Gastrocnemius medialis (tissue), 4 donors: ENCODE results near the gene CACNA2D3. TPM values are rescaled to one million over a fixed set of nuclear protein-coding genes. Genes with fewer than 3 reads are reported as not detected.

Experiments used
- ATAC-seq, 2 donors: fragments of 150-250 bp; one replicate each; pipeline ENCODE4 v1.9.1; 2016
- DNase-seq, 2 donors: peaks; one replicate each; pipeline ENCODE4 v3.0.0-alpha.2; 2019
- H3K27ac ChIP-seq, 4 donors: fragments of 200-600 bp; sonication (generic); 1 replicate in 1 of 4; 2 replicates in 3 of 4; pipeline ENCODE4 v1.5.1; 2016 to 2018; ENCODE audit warnings: mild to moderate bottlenecking in 2 of 4, moderate library complexity in 1 of 4
- H3K27me3 ChIP-seq, 3 donors: fragments of 200-600 bp; sonication (generic) in 2 of 3; 1 replicate in 1 of 3; 2 replicates in 2 of 3; pipeline versions ENCODE4 v1.5.1 to v1.6.0; 2016 to 2019; ENCODE audit warnings: mild to moderate bottlenecking in 1 of 3, moderate library complexity in 1 of 3
- H3K36me3 ChIP-seq, 2 donors: fragments of 200-600 bp; sonication (generic) in 1 of 2; one replicate each; pipeline ENCODE4 v1.5.1; 2017 to 2018
- H3K4me1 ChIP-seq, 2 donors: fragments of 200-600 bp; sonication (generic) in 1 of 2; one replicate each; pipeline ENCODE4 v1.5.1; 2016 to 2017; ENCODE audit warnings: mild to moderate bottlenecking in 2 of 2
- H3K4me3 ChIP-seq, 4 donors: fragments of 200-600 bp; sonication (generic) in 3 of 4; 1 replicate in 1 of 4; 2 replicates in 3 of 4; pipeline ENCODE4 v1.5.1; 2016 to 2019; ENCODE audit warnings: mild to moderate bottlenecking in 2 of 4
- H3K9me3 ChIP-seq, 3 donors: fragments of 200-600 bp; sonication (generic) in 2 of 3; 1 replicate in 1 of 3; 2 replicates in 2 of 3; pipeline ENCODE4 v1.5.1; 2016 to 2019
- POLR2A ChIP-seq, 2 donors: fragments of 450-650 bp; IDR thresholded peaks; one replicate each; pipeline ENCODE4 v1.6.1; 2017; ENCODE audit warnings: antibody characterized with exemption in 2 of 2, mild to moderate bottlenecking in 2 of 2, moderate library complexity in 2 of 2
- in situ Hi-C, 4 donors: fragments of 200-750 bp; cut with MboI; loops; one replicate each; pipeline versions ENCODE4 v1.15.0 to v1.8.0; 2017; ENCODE audit warnings: low sequenced_read_pairs in 4 of 4
- intact Hi-C: fragments of 100-400 bp; cut with DNase I; formaldehyde crosslinking; loops from one replicate; pipeline ENCODE4 v1.15.1; 2023; ENCODE audit warnings: low total_unique reads
- total RNA-seq, 4 donors: library from RNA; depleted of rRNA; stranded (reverse); fragments of >200 nt; gene quantifications; one replicate each; pipeline versions ENCODE4 v1.1.0 to v1.2.3, GENCODE V29; 2016
- TF ChIP-seq, protein P1 (sequence below), 5 experiments: fragments of 450-650 bp in 3 of 5; fragments of 200-600 bp in 2 of 5; sonication (generic) in 2 of 5; IDR thresholded peaks in 4 of 5; conservative IDR thresholded peaks in 1 of 5; 1 replicate in 4 of 5; 2 replicates in 1 of 5; pipeline ENCODE4 v1.5.1; 2016 to 2019; ENCODE audit warnings: antibody characterized with exemption in 5 of 5, mild to moderate bottlenecking in 3 of 5, moderate library complexity in 3 of 5

CACNA2D3 gene
- total RNA-seq, 4 donors from 2014 or later: 4.7 to 14.4 (median 7.1) TPM

DNA sequence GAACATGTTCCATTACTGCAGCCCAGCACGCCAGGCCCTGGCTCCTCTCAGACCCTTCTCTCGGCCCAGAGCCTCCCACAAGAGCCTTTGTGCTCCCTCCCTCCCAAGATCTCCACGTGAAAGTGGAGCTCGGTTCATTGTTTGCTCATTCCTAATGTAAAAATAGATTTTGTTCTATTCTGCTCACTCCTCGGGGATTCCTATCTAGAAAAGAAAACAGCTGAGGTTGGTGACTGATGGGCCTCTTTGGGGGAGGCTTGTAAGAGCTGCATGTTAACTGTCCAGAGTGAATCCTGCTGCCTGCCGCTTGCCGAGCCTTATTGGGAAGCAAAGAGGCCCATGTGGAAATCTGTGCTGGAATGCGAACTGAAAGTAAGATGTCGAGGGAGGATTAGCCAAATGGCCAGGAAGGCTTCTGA, 538.4 kb downstream of the CACNA2D3 start:
- Histone ChIP-seq H3K27me3 (no peaks in the 10 kb centered on the region), H3K36me3 (no peaks in the 10 kb centered on the region), H3K27ac (peak overlapping the region in 2 of 4 donors; percentile 29 to 35), H3K4me1 (peaks cover 14 to 24% of the 10 kb centered on the region in 2 donors), H3K4me3 (no peak overlapping the region), H3K9me3 (no peaks in the 10 kb centered on the region)
- TF ChIP-seq, protein P1, sequence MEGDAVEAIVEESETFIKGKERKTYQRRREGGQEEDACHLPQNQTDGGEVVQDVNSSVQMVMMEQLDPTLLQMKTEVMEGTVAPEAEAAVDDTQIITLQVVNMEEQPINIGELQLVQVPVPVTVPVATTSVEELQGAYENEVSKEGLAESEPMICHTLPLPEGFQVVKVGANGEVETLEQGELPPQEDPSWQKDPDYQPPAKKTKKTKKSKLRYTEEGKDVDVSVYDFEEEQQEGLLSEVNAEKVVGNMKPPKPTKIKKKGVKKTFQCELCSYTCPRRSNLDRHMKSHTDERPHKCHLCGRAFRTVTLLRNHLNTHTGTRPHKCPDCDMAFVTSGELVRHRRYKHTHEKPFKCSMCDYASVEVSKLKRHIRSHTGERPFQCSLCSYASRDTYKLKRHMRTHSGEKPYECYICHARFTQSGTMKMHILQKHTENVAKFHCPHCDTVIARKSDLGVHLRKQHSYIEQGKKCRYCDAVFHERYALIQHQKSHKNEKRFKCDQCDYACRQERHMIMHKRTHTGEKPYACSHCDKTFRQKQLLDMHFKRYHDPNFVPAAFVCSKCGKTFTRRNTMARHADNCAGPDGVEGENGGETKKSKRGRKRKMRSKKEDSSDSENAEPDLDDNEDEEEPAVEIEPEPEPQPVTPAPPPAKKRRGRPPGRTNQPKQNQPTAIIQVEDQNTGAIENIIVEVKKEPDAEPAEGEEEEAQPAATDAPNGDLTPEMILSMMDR (IDR thresholded peaks at IDR 0.05 in 4 of 5, conservative IDR thresholded peaks at IDR 0.05 in 1 of 5): no peak
- TF ChIP-seq POLR2A (IDR thresholded peaks at IDR 0.05): no peak
- intact Hi-C loops: no loop called here
- ATAC-seq (peak; percentile 51 to 59), DNase-seq (peak; percentile 4 to 17)
- in situ Hi-C loops: no loop called here

DNA sequence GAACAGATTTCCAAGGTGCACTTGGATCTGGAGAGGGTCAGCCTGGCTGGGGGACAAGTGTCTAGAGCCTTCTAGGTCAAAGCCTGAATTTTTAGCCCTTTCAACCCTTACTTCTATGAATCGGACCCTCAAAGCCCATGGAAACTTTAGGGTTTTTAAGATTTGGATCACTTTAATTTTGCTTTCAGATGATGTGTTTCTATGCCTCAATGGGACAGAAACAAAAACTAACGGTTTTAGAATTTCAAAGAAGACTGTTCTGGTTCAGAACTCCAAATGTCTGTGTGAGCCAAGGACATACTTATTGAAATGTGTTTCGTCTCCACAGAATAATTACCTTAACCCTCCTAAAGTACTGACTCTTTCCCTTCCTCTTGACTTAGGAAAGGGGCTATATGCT, 538.8 kb downstream of the CACNA2D3 start:
- Histone ChIP-seq H3K27ac (peak overlapping the region in 2 of 4 donors; percentile 29 to 35), H3K4me1 (peaks cover 14 to 24% of the 10 kb centered on the region in 2 donors), H3K9me3 (no peaks in the 10 kb centered on the region), H3K4me3 (no peak overlapping the region), H3K36me3 (no peaks in the 10 kb centered on the region), H3K27me3 (no peaks in the 10 kb centered on the region)
- intact Hi-C loops: no loop called here
- TF ChIP-seq, protein P1 (IDR thresholded peaks at IDR 0.05 in 4 of 5, conservative IDR thresholded peaks at IDR 0.05 in 1 of 5): no peak
- no peak for TF ChIP-seq POLR2A (IDR thresholded peaks at IDR 0.05)
- DNase-seq (no peak), ATAC-seq (no peak)
- in situ Hi-C loops: no loop called here

DNA sequence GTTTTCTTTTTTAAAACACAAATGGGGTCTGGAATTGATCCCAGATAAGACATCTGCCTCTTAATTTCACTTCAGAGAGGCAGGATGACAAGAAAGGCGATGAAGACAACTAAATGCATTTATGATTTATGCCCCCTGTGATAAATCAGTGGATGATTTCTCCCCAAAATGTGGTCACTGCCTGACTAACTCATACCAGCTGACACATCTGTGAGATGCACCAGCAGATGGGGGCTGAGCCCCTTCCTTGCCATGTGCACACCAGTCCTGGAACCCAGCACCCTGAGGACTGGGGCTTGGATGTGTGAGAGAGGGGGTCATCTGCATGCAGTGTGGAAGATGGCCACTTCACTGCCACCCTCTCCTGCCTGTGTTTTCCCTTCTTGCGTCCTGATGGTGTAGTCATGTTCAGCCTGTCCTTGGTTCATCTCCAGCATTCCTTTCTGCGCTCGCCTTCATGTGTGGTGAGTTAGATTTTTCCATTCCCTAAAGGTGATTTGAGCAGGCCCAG, 541.2 kb downstream of the CACNA2D3 start:
- peaks cover 14 to 24% of the 10 kb centered on the region in 2 donors for H3K4me1 ChIP-seq
- H3K27ac ChIP-seq: no peak overlapping the region
- ATAC-seq (no peak), DNase-seq (no peak)
- H3K36me3 ChIP-seq: no peaks in the 10 kb centered on the region
- H3K9me3 ChIP-seq: no peaks in the 10 kb centered on the region
- no peak overlapping the region for H3K4me3 ChIP-seq
- TF ChIP-seq, protein P1 (IDR thresholded peaks at IDR 0.05 in 4 of 5, conservative IDR thresholded peaks at IDR 0.05 in 1 of 5): no peak
- no peak for TF ChIP-seq POLR2A (IDR thresholded peaks at IDR 0.05)
- H3K27me3 ChIP-seq: no peaks in the 10 kb centered on the region
- in situ Hi-C loops (no loop called here), intact Hi-C loops (no loop called here)

DNA sequence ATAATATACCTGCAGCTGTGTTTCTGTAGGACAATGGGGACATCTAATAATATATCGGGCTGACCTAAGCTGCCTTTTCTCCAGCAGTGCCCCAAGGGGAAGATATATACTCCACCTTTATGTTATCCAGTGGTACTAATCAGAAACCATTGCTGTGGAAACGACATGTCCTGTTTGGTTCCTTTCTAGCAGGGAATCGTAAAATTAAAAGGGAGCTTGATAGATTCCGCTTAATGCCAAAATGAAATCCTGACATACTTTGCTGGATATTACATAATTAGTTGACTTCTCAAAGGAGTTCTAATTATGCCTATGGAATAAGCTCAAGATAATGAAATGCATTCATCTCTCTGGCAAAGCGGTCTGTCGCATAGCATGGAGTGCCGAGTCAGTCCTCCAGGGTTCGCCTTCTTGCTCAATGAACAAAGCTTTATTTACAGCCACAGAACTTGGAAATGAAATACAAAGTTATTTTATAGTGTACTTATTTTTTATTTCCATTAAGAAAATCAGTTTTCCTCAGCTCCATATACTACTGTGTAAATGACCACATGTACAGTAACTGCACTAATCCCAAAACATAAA, 542.8 kb downstream of the CACNA2D3 start:
- H3K27ac ChIP-seq: no peak overlapping the region
- no peaks in the 10 kb centered on the region for H3K27me3 ChIP-seq
- H3K36me3 ChIP-seq: no peaks in the 10 kb centered on the region
- H3K9me3 ChIP-seq: no peaks in the 10 kb centered on the region
- TF ChIP-seq, protein P1 (IDR thresholded peaks at IDR 0.05 in 4 of 5, conservative IDR thresholded peaks at IDR 0.05 in 1 of 5): no peak
- no peak for TF ChIP-seq POLR2A (IDR thresholded peaks at IDR 0.05)
- in situ Hi-C loops (no loop called here), intact Hi-C loops (no loop called here)
- no peak overlapping the region for H3K4me3 ChIP-seq
- ATAC-seq: no peak
- no peak for DNase-seq
- peaks cover 14 to 24% of the 10 kb centered on the region in 2 donors for H3K4me1 ChIP-seq
